Neutrophil (primary cell): ENCODE data around the gene RPS19.

Experiments used
- H3K27ac ChIP-seq: fragments of 200-600 bp; sonication (generic); 2 replicates; pipeline ENCODE4 v1.5.1; 2016; ENCODE audit warnings: mild to moderate bottlenecking, moderate library complexity
- H3K27me3 ChIP-seq: fragments of 200-600 bp; sonication (generic); 2 replicates; pipeline ENCODE4 v1.6.0; 2016; ENCODE audit warnings: mild to moderate bottlenecking
- H3K36me3 ChIP-seq: fragments of 200-600 bp; sonication (generic); 2 replicates; pipeline ENCODE4 v1.5.1; 2017
- H3K4me1 ChIP-seq, 2 experiments: fragments of 200-600 bp in 1 of 2; sonication (generic) in 1 of 2; 1 replicate in 1 of 2; 2 replicates in 1 of 2; pipeline versions ENCODE4 v1.5.1 to v1.6.1; 2013 to 2016; ENCODE audit warnings: low read depth in 1 of 2, low read length in 1 of 2, mild to moderate bottlenecking in 1 of 2, moderate library complexity in 1 of 2; ENCODE audit not compliant: control insufficient read depth in 1 of 2, insufficient read depth in 1 of 2
- H3K4me3 ChIP-seq, 2 experiments: fragments of 200-600 bp in 1 of 2; sonication (generic) in 1 of 2; 1 replicate in 1 of 2; 2 replicates in 1 of 2; pipeline ENCODE4 v1.5.1; 2013 to 2016; ENCODE audit warnings: low read depth in 1 of 2, low read length in 1 of 2, mild to moderate bottlenecking in 1 of 2, moderate library complexity in 1 of 2
- H3K9me3 ChIP-seq: fragments of 200-600 bp; sonication (generic); 2 replicates; pipeline ENCODE4 v1.5.1; 2016
- TF ChIP-seq, protein P1 (sequence below): fragments of 200-600 bp; sonication (generic); IDR thresholded peaks from 2 replicates; pipeline ENCODE4 v1.5.1; 2016; ENCODE audit warnings: antibody characterized with exemption

RPS19 gene

GRCh38 chr19:41859213-41859617 is 840 bp upstream of the RPS19 start:
- H3K27me3 ChIP-seq, result no peaks in the 10 kb centered on the region
- H3K4me1 ChIP-seq, result peaks cover 25 to 26% of the 10 kb centered on the region in 2 experiments
- TF ChIP-seq, protein P1, sequence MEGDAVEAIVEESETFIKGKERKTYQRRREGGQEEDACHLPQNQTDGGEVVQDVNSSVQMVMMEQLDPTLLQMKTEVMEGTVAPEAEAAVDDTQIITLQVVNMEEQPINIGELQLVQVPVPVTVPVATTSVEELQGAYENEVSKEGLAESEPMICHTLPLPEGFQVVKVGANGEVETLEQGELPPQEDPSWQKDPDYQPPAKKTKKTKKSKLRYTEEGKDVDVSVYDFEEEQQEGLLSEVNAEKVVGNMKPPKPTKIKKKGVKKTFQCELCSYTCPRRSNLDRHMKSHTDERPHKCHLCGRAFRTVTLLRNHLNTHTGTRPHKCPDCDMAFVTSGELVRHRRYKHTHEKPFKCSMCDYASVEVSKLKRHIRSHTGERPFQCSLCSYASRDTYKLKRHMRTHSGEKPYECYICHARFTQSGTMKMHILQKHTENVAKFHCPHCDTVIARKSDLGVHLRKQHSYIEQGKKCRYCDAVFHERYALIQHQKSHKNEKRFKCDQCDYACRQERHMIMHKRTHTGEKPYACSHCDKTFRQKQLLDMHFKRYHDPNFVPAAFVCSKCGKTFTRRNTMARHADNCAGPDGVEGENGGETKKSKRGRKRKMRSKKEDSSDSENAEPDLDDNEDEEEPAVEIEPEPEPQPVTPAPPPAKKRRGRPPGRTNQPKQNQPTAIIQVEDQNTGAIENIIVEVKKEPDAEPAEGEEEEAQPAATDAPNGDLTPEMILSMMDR, result no peak
- H3K4me3 ChIP-seq, result peak overlapping the region; percentile 94 to 96
- peaks cover 8% of the 10 kb centered on the region for H3K36me3 ChIP-seq
- peak overlapping the region; percentile 99 for H3K27ac ChIP-seq
- no peaks in the 10 kb centered on the region for H3K9me3 ChIP-seq

- Histone ChIP-seq H3K4me1 (peaks cover 25 to 26% of the 10 kb centered on the region in 2 experiments), H3K27ac (peak overlapping the region; percentile 99), H3K36me3 (peaks cover 13% of the 10 kb centered on the region), H3K4me3 (peak overlapping the region; percentile 94 to 96), H3K9me3 (no peaks in the 10 kb centered on the region), H3K27me3 (no peaks in the 10 kb centered on the region)
- TF ChIP-seq, protein P1, result no peak
Measured at GRCh38 chr19:41860419-41861115, 512 bp downstream of the RPS19 start.

DNA sequence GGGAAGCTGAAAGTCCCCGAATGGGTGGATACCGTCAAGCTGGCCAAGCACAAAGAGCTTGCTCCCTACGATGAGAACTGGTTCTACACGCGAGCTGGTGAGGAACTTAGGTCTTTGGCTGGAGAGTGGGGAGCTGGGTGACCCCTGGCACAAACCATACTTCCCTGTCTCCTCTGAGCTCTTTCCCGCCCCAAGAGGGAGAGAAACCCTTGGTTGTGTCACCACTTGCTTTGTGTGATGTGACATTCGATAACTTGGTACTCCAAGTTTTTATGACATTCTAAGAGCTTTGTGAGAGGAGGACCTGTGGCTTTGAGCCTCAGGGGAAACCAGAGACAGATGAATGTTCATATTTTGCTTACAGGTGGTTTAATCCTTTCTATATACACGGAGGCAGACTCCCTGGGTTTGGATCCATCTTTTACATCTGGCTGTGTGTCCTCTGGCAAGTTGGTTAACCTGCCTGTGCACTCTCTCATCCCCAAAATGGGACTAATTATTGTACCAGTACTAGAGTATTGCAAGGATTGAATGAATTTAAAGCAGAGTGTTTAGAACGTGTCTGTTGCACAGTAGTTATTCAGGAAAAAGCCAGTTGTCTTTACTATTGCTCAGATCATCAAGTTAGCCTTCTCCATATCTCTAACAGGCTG is 1.2 kb downstream of the RPS19 start:
- no peaks in the 10 kb centered on the region for H3K9me3 ChIP-seq
- H3K4me1 ChIP-seq, result peaks cover 27% of the 10 kb centered on the region in 2 experiments
- TF ChIP-seq, protein P1, result no peak
- peak overlapping the region; percentile 99 for H3K27ac ChIP-seq
- peaks cover 13% of the 10 kb centered on the region for H3K36me3 ChIP-seq
- H3K27me3 ChIP-seq, result no peaks in the 10 kb centered on the region
- peak overlapping the region; percentile 94 to 96 for H3K4me3 ChIP-seq

DNA sequence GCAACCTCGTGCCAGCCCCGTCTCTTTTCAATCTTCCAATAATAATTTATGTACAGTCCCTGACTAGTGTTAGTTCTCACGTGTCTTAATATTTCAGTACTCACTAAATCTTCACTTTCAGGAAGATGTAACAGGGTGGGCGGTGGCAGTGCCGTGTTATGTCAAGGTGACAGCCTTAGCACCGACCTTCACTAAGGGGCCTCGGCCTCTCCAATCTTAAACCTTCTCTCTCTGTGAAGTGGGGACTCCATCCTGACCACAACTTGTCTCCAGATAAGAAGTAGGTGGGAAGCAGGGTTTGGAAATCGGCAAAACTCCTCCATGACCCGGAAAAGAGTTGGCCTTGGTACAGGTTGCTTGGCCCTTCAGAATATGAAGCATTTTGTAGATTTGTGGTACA is 1.8 kb downstream of the RPS19 start:
- no peak overlapping the region for H3K4me3 ChIP-seq
- H3K36me3 ChIP-seq, result peaks cover 13% of the 10 kb centered on the region
- TF ChIP-seq, protein P1, result no peak
- peaks cover 33% of the 10 kb centered on the region in 2 experiments for H3K4me1 ChIP-seq
- H3K27ac ChIP-seq, result no peak overlapping the region
- no peaks in the 10 kb centered on the region for H3K27me3 ChIP-seq
- no peaks in the 10 kb centered on the region for H3K9me3 ChIP-seq

DNA sequence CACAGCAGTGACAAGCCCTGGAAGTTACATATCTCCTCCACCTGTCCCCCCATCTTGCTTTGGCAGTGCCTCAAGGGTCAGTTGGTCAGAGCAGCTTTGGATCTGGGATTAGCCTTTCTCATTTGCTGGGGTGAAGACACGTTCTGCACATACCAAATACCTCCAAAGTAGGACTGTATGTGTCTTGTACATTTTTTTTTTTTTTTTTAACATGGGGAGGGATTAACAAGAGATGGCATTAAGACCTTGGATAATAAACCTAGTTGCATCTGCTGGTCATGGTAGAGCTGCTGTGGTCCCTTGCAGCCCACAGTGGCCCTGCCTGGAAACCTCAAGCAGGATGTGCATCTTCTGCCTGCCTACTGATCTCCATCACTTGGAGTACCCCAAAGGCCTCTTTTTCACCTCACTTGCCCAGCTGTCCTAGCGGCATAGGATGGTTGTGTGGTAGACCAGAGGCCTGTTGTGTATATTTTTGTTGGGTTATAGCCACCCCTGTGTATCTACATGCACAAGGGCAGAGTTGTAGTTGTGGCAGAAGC is 2.5 kb downstream of the RPS19 start:
- Histone ChIP-seq H3K27me3 (no peaks in the 10 kb centered on the region), H3K27ac (no peak overlapping the region), H3K4me3 (no peak overlapping the region), H3K4me1 (peaks cover 35 to 37% of the 10 kb centered on the region in 2 experiments), H3K9me3 (no peaks in the 10 kb centered on the region), H3K36me3 (peaks cover 13% of the 10 kb centered on the region)
- TF ChIP-seq, protein P1, result no peak
